GM12864 (cell line): ENCODE measurements around the gene MAP3K5.

ENCODE experiments used
- DNase-seq: peaks from one replicate; pipeline ENCODE4 v3.0.0-alpha.2; 2011; ENCODE audit warnings: low read depth
- H3K4me3 ChIP-seq: 2 replicates; pipeline ENCODE4 v1.5.1; 2011; ENCODE audit warnings: mild to moderate bottlenecking, low read depth, low read length, control low read depth
- TF ChIP-seq, protein P1 (sequence below): IDR thresholded peaks from 2 replicates; pipeline ENCODE4 v1.5.1; 2011; ENCODE audit warnings: low read depth, mild to moderate bottlenecking, moderate library complexity, low read length, control low read depth, inconsistent platforms; ENCODE audit errors: missing control alignments

MAP3K5 gene

DNA sequence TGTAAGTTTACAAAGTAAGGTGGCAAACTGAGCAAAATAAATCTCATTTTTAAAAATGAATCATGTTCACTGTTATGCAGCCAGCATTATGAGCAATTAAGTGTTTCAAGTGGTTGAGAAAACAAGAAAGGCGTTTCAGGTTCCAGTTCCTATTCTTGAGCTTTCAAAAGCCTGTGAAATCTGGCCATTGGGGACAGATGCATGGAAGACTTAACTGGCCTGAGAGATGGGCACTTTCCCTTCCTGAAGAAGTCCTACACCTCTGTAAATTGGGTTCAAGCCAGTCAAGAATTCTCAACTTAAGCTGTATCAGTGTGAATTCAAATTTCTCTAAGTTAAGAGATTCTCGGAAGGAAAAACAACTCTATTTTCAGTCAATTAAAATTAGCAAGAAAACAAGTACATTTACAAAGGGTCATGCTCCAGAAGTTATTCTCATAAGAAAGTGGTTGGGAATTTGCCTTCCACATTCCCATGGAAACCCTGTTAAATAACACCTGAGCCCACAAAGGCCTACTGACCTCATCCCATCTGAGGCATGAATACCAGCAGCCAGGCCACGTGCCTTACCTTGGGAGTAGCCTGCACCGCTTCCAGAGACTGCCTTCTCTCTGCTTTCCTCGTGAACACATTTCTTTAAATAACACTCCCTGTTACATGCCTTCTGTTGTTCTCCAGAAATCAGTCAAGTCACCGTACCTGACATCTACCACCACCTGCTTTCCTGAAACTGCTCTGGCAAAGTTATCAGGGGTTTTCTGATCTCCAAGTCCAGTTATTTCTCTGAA lies 19.4 kb downstream of the MAP3K5 start:
- DNase-seq = peak; percentile 70
- TF ChIP-seq, protein P1, sequence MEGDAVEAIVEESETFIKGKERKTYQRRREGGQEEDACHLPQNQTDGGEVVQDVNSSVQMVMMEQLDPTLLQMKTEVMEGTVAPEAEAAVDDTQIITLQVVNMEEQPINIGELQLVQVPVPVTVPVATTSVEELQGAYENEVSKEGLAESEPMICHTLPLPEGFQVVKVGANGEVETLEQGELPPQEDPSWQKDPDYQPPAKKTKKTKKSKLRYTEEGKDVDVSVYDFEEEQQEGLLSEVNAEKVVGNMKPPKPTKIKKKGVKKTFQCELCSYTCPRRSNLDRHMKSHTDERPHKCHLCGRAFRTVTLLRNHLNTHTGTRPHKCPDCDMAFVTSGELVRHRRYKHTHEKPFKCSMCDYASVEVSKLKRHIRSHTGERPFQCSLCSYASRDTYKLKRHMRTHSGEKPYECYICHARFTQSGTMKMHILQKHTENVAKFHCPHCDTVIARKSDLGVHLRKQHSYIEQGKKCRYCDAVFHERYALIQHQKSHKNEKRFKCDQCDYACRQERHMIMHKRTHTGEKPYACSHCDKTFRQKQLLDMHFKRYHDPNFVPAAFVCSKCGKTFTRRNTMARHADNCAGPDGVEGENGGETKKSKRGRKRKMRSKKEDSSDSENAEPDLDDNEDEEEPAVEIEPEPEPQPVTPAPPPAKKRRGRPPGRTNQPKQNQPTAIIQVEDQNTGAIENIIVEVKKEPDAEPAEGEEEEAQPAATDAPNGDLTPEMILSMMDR = no peak
- H3K4me3 ChIP-seq = no peak overlapping the region; the same call in 1 of the 2 replicates

DNA sequence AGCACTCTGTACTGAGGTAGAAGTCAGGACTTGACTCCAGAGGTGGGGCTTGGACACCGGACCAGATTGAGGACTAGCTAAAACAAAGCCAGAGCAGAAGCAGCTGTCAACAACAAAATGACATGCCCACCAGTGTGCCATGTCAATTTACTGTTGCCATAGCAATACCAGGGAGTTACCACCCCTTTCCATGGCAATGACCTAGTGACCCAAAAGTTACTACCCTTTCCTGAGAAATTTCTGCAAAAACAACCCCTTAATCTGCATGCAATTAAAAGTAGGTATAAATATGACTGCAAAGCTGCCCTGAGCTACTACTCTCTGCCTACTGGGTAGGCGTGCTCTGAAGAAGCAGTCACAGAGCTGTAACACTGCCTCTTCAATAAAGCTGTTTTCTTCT lies 21.0 kb downstream of the MAP3K5 start:
- no peak overlapping the region for H3K4me3 ChIP-seq
- no peak for DNase-seq
- TF ChIP-seq, protein P1 = no peak

DNA sequence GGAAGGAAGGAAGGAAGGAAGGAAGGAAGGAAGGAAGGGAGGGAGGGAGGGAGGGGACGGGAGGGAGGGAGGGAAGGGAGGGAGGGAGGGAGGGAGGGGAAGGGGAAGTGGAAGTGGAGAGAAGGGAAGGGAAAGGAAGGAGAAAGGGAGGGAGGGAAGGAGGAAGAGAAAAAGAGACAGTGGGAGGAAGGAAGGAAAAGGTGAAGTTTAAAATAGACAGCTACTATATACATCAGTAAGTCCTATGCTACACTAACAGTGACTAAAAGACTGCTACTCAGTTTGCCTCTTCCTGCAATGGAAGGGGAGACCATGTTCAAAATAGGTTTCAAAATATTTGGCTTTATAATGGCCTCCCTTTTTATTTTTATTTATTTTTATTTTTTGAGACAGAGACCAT lies 22.5 kb downstream of the MAP3K5 start:
- no peak overlapping the region for H3K4me3 ChIP-seq
- TF ChIP-seq, protein P1 = no peak
- no peak for DNase-seq

DNA sequence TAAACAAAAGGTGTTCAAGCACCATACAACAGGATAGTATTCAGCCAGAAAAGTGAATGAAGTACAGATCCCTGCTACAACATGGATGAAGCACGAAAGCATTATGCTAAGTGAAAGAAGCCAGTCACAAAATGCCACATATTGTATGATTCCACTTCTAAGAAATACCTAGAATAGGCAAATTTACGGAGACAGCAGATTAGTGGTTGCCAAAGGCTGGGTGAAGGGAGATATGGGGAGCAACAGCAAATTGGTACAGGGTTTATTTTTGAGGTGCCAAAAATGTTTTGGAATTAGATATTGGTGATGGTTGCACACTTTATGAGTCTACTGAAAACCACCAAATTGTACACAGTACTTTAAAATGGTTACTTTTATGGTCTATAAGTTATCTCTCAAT lies 23.2 kb downstream of the MAP3K5 start:
- TF ChIP-seq, protein P1 = no peak
- no peak overlapping the region for H3K4me3 ChIP-seq
- no peak for DNase-seq

DNA sequence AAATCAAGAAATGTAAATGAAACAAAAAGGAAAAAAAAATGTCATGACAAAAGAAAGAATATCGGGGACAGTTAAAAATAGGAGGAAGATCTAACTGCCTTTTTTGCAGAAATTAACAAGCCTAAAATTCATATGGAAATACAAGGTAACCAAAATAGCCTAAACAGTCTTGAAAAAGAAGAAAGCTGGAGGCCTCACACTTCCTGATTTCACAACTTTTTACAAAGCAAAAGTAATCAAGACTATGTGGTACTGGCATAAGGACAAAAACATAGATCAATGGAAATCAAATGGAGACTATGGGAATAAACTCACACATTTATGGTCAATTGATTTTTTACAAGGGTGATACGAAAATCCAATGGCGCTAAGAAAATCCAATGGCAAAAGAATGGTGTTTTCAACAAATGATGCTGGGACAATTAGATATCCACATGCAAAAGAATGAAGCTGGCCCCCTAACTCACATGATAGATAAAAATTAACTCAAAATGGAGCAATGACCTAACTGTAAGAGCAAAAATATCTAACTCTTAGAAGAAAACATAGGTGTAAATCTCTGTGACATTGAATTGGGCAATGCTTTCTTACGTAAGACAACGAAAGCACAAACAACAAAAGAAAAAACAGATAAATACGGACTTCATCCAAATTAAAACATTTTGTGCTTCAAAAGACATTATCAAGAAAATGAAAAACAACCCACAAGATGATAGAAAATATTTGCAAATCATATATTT lies 24.5 kb downstream of the MAP3K5 start:
- DNase-seq = no peak
- H3K4me3 ChIP-seq = no peak overlapping the region
- TF ChIP-seq, protein P1 = no peak

DNA sequence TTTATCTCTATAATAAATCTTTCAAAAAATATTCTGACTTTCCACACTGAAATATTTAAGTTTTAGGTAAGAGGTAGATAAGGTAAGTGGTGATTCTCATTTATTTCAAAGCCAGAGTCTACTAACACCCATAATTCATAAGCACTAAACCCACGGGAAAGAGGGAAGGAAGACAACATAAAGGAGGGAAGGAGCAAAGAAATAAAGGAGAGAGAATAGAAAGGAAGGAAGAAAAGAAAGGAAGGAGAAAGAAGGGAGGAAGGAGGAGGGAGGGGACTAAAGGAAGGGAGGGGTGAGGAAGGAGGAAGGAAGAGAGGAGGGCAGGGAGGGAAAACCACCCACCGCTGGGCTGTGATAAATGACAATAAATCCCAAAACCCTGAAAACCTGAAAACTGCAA lies 25.2 kb downstream of the MAP3K5 start:
- TF ChIP-seq, protein P1 = no peak
- no peak overlapping the region; the same call in 1 of the 2 replicates for H3K4me3 ChIP-seq
- no peak for DNase-seq
